ENCODE data around the gene NCS1.

Gene NCS1

DNA sequence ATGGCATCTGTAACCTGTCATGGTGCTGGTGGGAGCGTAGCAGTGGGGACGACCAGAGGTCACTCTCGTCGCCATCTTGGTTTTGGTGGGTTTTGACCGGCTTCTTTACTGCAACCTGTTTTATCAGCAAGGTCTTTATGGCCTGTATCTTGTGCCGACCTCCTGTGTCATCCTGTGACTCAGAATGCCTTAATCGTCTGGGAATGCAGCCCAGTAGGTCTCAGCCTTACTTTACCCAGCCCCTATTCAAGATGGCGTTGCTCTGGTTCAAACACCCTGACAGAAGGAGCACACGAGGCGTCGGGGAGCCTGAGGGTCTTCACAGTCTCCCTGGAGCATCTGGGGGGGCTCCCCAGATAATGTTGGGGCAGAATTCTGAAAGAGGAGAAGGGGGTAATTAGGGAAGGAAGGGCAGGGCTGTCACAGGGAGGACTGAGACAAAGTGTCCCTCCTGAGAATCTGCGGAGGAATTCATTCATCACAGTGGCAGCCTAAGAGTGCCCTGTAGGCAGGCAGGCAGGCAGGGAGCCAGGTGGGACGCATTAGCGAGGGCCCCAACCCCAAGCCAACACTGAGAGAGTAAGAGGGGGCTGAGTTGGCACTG, 21.3 kb upstream of the NCS1 start:
- H3K27ac ChIP-seq, result no peak overlapping the region
- H3K4me3 ChIP-seq, result no peak overlapping the region

DNA sequence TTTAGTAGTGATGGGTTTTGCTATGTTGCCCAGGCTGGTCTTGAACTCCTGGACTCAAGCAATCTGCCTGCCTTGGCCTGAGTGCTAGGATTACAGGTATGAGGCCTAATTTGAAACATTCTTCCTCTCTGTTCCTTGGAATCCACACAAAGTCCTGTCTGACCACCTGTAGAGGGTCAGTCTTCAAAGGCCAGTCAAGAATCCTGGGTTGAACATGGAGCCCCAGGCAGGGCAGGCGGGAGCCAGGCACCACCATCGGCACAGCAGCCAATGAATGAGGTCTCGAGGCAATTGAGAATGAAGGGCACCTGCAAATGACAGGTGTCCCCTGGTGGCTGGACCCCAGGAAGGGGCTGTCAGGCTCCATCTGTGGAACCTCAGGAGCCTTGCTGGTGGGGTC, 17.4 kb upstream of the NCS1 start:
- Histone ChIP-seq H3K27ac (no peak overlapping the region), H3K9ac (no peak overlapping the region), H4K20me1 (no peaks in the 10 kb centered on the region), H3K4me3 (no peak overlapping the region), H3K4me2 (no peak overlapping the region), H3K27me3 (no peaks in the 10 kb centered on the region), H3K36me3 (no peaks in the 10 kb centered on the region), H3K9me3 (replicated peaks in 1 of 11) (no peaks in the 10 kb centered on the region), H3K4me1 (peaks cover 0 to 4% (median 0%) of the 10 kb centered on the region in 10 experiments; a peak in 2 of 20 replicates)
- TF ChIP-seq Cebpa-rat (IDR thresholded peaks at IDR 0.05), result no peak

More for the DNA sequence above, 21.3 kb upstream of the NCS1 start:
- H3K4me2 ChIP-seq, result no peak overlapping the region
- no peaks in the 10 kb centered on the region for H4K20me1 ChIP-seq
- no peak overlapping the region for H3K9ac ChIP-seq
- no peaks in the 10 kb centered on the region for H3K9me3 ChIP-seq (replicated peaks in 1 of 11)
- no peaks in the 10 kb centered on the region for H3K27me3 ChIP-seq
- no peaks in the 10 kb centered on the region for H3K36me3 ChIP-seq
- H3K4me1 ChIP-seq, result no peaks in the 10 kb centered on the region; a peak in 1 of 20 replicates
- no peak for TF ChIP-seq Cebpa-rat (IDR thresholded peaks at IDR 0.05)

DNA sequence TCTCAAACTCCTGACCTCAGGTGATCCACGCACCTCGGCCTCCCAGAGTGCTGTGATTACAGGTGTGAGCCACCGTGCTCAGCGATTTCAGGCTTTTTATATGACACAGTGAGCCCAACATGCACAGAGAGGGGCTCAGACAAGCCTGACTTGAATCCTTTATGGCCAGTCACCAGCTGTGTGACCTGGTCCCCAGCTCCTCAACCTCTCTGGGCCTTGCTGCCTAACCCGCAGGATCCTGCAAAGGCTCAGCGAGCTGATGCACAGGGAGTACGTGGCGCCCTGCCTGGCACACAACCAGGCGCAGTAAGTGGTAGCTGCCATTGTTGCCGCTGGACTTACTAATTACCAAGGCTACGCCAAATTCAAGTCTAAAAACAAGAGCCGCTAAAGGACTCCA, 16.6 kb upstream of the NCS1 start:
- no peak overlapping the region for H3K4me2 ChIP-seq
- TF ChIP-seq Cebpa-rat (IDR thresholded peaks at IDR 0.05), result no peak

DNA sequence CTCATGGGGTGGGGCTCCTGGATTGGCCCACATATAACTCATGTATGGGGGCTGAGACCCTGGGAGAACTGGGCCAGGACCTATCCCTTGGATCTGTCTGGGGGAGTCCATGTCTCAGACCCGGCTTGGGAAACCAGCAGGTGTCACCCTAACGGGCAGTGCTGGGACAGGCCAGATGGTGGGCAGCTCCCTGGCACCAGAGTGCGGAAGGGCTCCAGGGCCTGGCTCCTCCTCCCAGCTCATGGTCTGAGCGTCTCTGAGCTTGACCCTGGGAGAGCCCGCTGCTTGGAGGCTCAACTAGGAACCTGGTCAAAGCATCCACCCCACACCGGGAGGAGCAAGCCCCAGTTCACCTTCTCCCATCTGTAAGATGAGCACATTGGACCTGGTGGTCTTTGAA, 15.5 kb upstream of the NCS1 start:
- Histone ChIP-seq H3K4me2 (no peak overlapping the region), H3K4me1 (peaks cover 0 to 4% (median 0%) of the 10 kb centered on the region in 10 experiments; a peak in 2 of 20 replicates), H3K9me3 (replicated peaks in 1 of 11) (no peaks in the 10 kb centered on the region), H3K27ac (no peak overlapping the region), H3K27me3 (no peaks in the 10 kb centered on the region), H3K9ac (no peak overlapping the region), H3K4me3 (no peak overlapping the region), H4K20me1 (no peaks in the 10 kb centered on the region), H3K36me3 (no peaks in the 10 kb centered on the region)
- TF ChIP-seq Cebpa-rat (IDR thresholded peaks at IDR 0.05), result no peak

More for the DNA sequence above, 16.6 kb upstream of the NCS1 start:
- Histone ChIP-seq H3K9me3 (replicated peaks in 1 of 11) (no peaks in the 10 kb centered on the region), H3K9ac (no peak overlapping the region), H4K20me1 (no peaks in the 10 kb centered on the region), H3K36me3 (no peaks in the 10 kb centered on the region), H3K27ac (no peak overlapping the region), H3K4me3 (no peak overlapping the region), H3K4me1 (peaks cover 0 to 4% (median 0%) of the 10 kb centered on the region in 10 experiments; a peak in 2 of 20 replicates), H3K27me3 (no peaks in the 10 kb centered on the region)

DNA sequence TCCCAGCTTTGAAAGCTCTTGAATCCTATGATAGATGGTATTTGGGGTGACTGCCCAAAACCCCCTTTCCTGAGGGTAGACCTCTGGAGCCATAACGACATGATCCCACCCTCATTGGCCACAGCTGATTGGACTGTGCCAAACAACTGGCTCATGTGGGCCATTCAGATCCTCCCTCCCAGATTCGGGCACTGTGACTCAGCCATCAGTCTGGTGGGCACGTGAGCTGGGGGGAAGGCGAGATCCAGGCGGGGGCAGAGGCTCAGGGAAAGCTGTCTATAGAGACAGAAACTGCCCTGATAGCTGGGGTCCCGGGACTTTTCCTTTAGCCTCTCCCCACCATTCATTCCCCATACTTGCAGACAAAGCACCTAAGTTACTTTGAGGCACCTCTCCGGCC, 15.1 kb upstream of the NCS1 start:
- Histone ChIP-seq H3K9me3 (replicated peaks in 1 of 11) (no peaks in the 10 kb centered on the region), H3K4me2 (no peak overlapping the region), H3K36me3 (no peaks in the 10 kb centered on the region), H3K27ac (no peak overlapping the region), H3K9ac (no peak overlapping the region), H4K20me1 (no peaks in the 10 kb centered on the region), H3K4me1 (peaks cover 0 to 4% (median 0%) of the 10 kb centered on the region in 10 experiments; a peak in 2 of 20 replicates), H3K4me3 (no peak overlapping the region), H3K27me3 (no peaks in the 10 kb centered on the region)
- no peak for TF ChIP-seq Cebpa-rat (IDR thresholded peaks at IDR 0.05)

DNA sequence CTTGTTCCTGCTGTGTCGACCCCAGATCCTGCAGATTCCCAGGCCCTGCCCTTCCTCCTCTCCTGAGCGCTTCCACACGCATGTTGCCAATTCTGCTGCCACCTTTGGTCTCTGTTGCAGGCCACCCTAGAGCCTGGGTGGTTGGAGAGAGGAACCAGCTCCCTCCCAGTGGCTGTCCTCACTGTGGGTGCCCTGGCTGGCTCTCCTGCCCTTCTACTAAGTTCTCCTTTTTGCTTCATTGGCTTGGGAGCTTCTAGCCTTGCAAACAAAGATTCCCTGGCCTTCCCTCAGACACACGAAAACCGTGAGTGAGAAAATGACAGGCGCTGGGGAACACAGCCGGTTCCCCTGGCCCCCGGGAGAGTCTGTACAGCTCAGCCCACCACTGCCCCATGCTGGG, 14.2 kb upstream of the NCS1 start:
- H3K4me3 ChIP-seq, result no peak overlapping the region
- no peaks in the 10 kb centered on the region for H3K36me3 ChIP-seq
- no peaks in the 10 kb centered on the region for H4K20me1 ChIP-seq
- H3K9me3 ChIP-seq (replicated peaks in 1 of 11), result no peaks in the 10 kb centered on the region
- no peak overlapping the region for H3K27ac ChIP-seq
- H3K4me2 ChIP-seq, result peak overlapping the region in 1 of 11 experiments; percentile 24; a peak in 1 of 22 replicates
- peaks cover 0 to 4% (median 0%) of the 10 kb centered on the region in 10 experiments; a peak in 2 of 20 replicates for H3K4me1 ChIP-seq
- no peak for TF ChIP-seq Cebpa-rat (IDR thresholded peaks at IDR 0.05)
- H3K27me3 ChIP-seq, result no peaks in the 10 kb centered on the region
- H3K9ac ChIP-seq, result no peak overlapping the region

DNA sequence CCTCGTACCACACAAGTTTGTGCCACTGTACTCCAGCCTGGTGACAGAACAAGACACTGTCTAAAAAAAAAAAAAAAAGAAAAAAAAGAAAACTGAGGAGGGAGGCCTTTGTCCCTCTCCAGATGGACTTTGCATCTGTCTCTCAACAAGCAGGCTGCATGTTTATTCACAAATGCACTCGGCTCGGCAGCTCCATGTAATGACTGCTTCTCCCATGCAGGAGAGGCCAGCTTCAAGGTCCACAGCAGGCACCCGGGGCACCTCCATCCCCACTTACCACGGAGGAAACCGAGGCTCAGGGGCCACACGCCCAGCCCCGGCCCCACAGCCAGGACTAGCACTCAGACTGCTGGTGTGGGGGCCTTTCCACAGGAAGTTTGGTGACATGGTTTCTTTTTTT, 13.1 kb upstream of the NCS1 start:
- H3K27me3 ChIP-seq, result no peaks in the 10 kb centered on the region
- no peaks in the 10 kb centered on the region for H3K36me3 ChIP-seq
- H4K20me1 ChIP-seq, result no peaks in the 10 kb centered on the region
- no peak overlapping the region for H3K9ac ChIP-seq
- no peak overlapping the region for H3K4me3 ChIP-seq
- H3K4me1 ChIP-seq, result peaks cover 0 to 4% (median 0%) of the 10 kb centered on the region in 10 experiments; a peak in 2 of 20 replicates
- no peak overlapping the region for H3K4me2 ChIP-seq
- no peak overlapping the region for H3K27ac ChIP-seq
- H3K9me3 ChIP-seq (replicated peaks in 1 of 11), result no peaks in the 10 kb centered on the region
- no peak for TF ChIP-seq Cebpa-rat (IDR thresholded peaks at IDR 0.05)

DNA sequence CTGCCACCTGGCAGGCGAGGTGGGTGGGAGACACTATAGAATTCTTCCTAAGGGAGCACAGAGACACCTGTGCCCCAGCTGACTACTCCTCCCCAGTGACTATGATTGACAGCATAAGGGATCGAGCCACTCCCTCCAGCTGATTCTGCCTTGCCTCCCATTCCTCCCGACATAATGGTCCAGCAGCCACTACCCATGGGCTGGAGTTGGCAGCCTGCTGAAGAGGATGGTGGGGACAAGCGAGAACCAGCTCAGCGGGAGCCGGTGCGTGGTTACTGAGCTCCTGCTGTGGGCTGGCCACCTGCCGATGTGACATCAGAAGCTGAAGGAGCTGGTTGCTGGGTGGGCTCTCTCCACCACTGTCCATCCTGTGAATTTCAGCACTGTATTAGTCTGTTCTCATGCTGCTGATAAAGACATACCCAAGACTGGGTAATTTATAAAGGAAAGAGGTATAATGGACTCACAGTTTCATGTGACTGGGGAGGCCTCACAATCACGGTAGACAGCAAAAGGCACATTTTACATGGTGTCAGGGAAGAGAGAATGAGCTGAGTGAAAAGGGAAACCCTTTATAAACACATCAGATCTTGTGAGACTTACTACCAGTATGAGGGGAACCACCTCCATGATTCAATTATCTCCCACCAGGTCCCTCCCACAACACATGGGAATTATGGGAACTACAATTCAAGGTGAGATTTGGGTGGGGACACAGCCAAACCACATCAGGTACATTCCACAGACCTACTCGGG, 12.1 kb upstream of the NCS1 start:
- Histone ChIP-seq H3K4me3 (no peak overlapping the region), H3K36me3 (no peaks in the 10 kb centered on the region), H3K27ac (no peak overlapping the region), H3K4me1 (peaks cover 0 to 4% (median 0%) of the 10 kb centered on the region in 10 experiments; a peak in 2 of 20 replicates), H3K9ac (no peak overlapping the region), H3K27me3 (no peaks in the 10 kb centered on the region), H3K4me2 (no peak overlapping the region), H4K20me1 (no peaks in the 10 kb centered on the region), H3K9me3 (replicated peaks in 1 of 11) (no peaks in the 10 kb centered on the region)
- no peak for TF ChIP-seq Cebpa-rat (IDR thresholded peaks at IDR 0.05)

DNA sequence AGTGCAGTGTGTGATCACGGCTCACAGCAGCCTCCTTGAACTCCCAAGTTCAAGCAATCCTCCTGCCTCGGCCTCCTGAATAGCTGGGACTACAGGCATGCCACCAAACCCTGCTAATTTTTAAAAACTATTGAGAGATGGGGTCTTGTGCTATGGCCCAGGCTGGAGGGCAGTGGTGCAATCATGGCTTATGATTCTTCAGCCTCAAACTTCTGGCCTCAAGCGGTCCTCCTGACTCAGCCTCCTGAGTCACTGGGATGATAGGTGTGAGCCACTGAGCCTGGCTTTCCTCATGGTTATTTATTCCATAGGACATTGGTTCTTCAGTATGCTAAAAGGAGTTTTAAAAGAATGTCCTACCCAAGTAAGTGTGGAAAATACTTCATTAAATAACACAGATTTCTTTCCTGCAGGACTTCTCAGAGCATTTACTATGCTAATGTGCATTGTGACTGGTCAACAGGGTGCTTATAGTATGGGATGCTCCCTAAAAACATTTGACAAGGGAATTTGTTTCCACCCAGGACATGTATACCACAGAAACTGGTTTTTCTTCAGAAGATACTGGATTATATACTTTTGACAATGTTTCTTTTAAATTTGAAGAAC, 11.2 kb upstream of the NCS1 start:
- Histone ChIP-seq H3K36me3 (no peaks in the 10 kb centered on the region), H3K27ac (no peak overlapping the region), H3K9ac (no peak overlapping the region), H3K4me1 (peaks cover 0 to 4% (median 0%) of the 10 kb centered on the region in 10 experiments; a peak in 2 of 20 replicates), H3K27me3 (no peaks in the 10 kb centered on the region), H3K4me3 (no peak overlapping the region), H4K20me1 (no peaks in the 10 kb centered on the region), H3K9me3 (replicated peaks in 1 of 11) (no peaks in the 10 kb centered on the region), H3K4me2 (no peak overlapping the region)
- no peak for TF ChIP-seq Cebpa-rat (IDR thresholded peaks at IDR 0.05)
